HL-60 (cell line): Measurements from ENCODE around the gene FAM83F.

Source experiments
- POLR2AphosphoS5 ChIP-seq: IDR thresholded peaks from 2 replicates; pipeline ENCODE4 v1.6.1; 2012; ENCODE audit warnings: low read depth
- TF ChIP-seq, protein P1 (sequence below): IDR thresholded peaks from one replicate; pipeline ENCODE4 v1.5.1; 2011; ENCODE audit warnings: low read length, control low read depth, inconsistent platforms; ENCODE audit not compliant: insufficient read depth

DNA sequence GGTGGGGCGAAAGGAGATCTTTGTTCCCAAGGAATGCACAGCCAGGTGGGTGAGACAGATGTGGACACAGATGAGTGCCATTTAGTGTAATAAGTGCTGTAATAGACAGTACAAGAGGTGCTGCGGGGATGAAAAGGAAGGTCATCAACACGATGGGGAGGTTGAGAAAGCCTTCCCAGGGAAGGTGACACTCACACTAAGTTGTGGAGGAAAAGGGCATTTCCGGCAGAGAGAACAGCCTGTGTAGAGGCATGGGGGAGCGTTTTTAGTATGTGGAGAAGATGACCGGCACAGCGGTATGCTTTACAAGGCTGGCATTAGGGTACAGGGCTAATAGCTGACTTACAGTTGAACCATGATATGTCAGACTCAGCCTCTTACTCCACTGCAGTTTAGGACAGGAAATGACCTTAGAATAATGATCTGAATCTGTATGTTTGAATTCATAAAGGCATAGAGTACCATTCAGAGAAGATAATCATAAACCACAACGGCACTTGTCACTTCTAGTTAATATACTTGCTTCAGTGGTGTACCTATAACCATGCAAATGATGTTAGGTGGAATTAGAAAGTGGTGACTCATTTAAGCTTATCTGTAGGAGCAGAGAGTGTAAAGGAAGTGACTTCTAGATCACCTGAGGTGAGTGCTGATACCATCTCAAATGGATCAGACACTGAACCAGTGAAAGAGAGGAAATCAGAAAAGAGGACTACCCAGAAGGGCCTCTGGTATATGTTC is 60.6 kb downstream of the FAM83F start:
- TF ChIP-seq, protein P1, sequence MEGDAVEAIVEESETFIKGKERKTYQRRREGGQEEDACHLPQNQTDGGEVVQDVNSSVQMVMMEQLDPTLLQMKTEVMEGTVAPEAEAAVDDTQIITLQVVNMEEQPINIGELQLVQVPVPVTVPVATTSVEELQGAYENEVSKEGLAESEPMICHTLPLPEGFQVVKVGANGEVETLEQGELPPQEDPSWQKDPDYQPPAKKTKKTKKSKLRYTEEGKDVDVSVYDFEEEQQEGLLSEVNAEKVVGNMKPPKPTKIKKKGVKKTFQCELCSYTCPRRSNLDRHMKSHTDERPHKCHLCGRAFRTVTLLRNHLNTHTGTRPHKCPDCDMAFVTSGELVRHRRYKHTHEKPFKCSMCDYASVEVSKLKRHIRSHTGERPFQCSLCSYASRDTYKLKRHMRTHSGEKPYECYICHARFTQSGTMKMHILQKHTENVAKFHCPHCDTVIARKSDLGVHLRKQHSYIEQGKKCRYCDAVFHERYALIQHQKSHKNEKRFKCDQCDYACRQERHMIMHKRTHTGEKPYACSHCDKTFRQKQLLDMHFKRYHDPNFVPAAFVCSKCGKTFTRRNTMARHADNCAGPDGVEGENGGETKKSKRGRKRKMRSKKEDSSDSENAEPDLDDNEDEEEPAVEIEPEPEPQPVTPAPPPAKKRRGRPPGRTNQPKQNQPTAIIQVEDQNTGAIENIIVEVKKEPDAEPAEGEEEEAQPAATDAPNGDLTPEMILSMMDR, result no peak
- no peak for TF ChIP-seq POLR2AphosphoS5
